WTC11 (cell line): Measurements from ENCODE around the gene PPM1B. TPM values are rescaled to one million over a fixed set of nuclear protein-coding genes. Genes with fewer than 3 reads are reported as not detected.
A peak's percentile ranks its signal among the peaks of the same experiment; 100 is the strongest.

Experiments used
- ATAC-seq: fragments of 200-7000 bp; cut with Tn5 transposase; 2 replicates; pipeline ENCODE4 v1.10.0; 2021; ENCODE audit warnings: mild to moderate bottlenecking, moderate library complexity
- CTCF ChIA-PET: fragments of 300-600 bp; sonication (Branson Sonifier 250); formaldehyde crosslinking; loops from one replicate; lab custom pipeline; 2021; ENCODE audit warnings: antibody characterized with exemption; lab: Charles Lee
- POLR2A ChIA-PET: fragments of 350-600 bp; sonication (Branson Sonifier 250); formaldehyde crosslinking; loops from one replicate; lab custom pipeline; 2021; ENCODE audit warnings: antibody characterized with exemption; lab: Charles Lee
- DNase-seq: peaks from one replicate; pipeline ENCODE4 v3.0.0; 2021; ENCODE audit warnings: low spot score
- H3K27ac Mint-ChIP-seq: 2 replicates; pipeline ENCODE4 v1.8.0; 2021; ENCODE audit warnings: mixed read lengths
- H3K27me3 Mint-ChIP-seq: 2 replicates; pipeline ENCODE4 v1.8.0; 2021; ENCODE audit warnings: low read depth, mild to moderate bottlenecking, moderate library complexity, mixed read lengths
- H3K36me3 Mint-ChIP-seq: 2 replicates; pipeline ENCODE4 v1.8.0; 2021; ENCODE audit warnings: mixed read lengths
- H3K4me1 Mint-ChIP-seq: 2 replicates; pipeline ENCODE4 v1.8.0; 2022; ENCODE audit warnings: mixed read lengths
- H3K4me3 Mint-ChIP-seq: 2 replicates; pipeline ENCODE4 v1.8.0; 2021; ENCODE audit warnings: mild to moderate bottlenecking, moderate library complexity, mixed read lengths
- H3K9me3 Mint-ChIP-seq: 2 replicates; pipeline ENCODE4 v1.8.0; 2021; ENCODE audit warnings: mixed read lengths
- ATF3 ChIP-seq: sonication (generic); formaldehyde crosslinking; conservative IDR thresholded peaks from 2 replicates; pipeline ENCODE4 v1.8.1; 2022; ENCODE audit warnings: mild to moderate bottlenecking, missing genetic modification reagents
- ATF6 ChIP-seq: sonication (generic); formaldehyde crosslinking; IDR thresholded peaks from 2 replicates; pipeline ENCODE4 v1.8.1; 2023; ENCODE audit warnings: mild to moderate bottlenecking, missing genetic modification reagents
- CREB1 ChIP-seq: sonication (generic); formaldehyde crosslinking; IDR thresholded peaks from 2 replicates; pipeline ENCODE4 v1.8.0; 2023; ENCODE audit warnings: mild to moderate bottlenecking, missing genetic modification reagents
- ETV6 ChIP-seq: sonication (generic); formaldehyde crosslinking; IDR thresholded peaks from 2 replicates; pipeline ENCODE4 v1.8.1; 2022; ENCODE audit warnings: mild to moderate bottlenecking, missing genetic modification reagents
- GRHL2 ChIP-seq: fragments of 250-450 bp; sonication (Bioruptor Pico); IDR thresholded peaks from 2 replicates; pipeline ENCODE4 v1.8.0; 2022; ENCODE audit warnings: mild to moderate bottlenecking, moderate library complexity; ENCODE audit not compliant: insufficient replicate concordance, severe bottlenecking
- KAT7 ChIP-seq: sonication (generic); formaldehyde crosslinking; IDR thresholded peaks from 2 replicates; pipeline ENCODE4 v1.8.1; 2023; ENCODE audit warnings: missing genetic modification reagents, mild to moderate bottlenecking, borderline replicate concordance
- TEAD1 ChIP-seq: sonication (generic); formaldehyde crosslinking; IDR thresholded peaks from 2 replicates; pipeline ENCODE4 v1.8.0; 2022; ENCODE audit warnings: mild to moderate bottlenecking, missing genetic modification reagents
- ZNF263 ChIP-seq: sonication (generic); formaldehyde crosslinking; IDR thresholded peaks from 2 replicates; pipeline ENCODE4 v1.8.1; 2022; ENCODE audit warnings: low read depth, mild to moderate bottlenecking, moderate library complexity, missing genetic modification reagents
- ZNF281 ChIP-seq: sonication (generic); formaldehyde crosslinking; IDR thresholded peaks from 2 replicates; pipeline ENCODE4 v1.8.0; 2023; ENCODE audit warnings: mild to moderate bottlenecking, missing genetic modification reagents
- ZNF317 ChIP-seq: sonication (generic); formaldehyde crosslinking; IDR thresholded peaks from 2 replicates; pipeline ENCODE4 v1.8.1; 2023; ENCODE audit warnings: low read depth, mild to moderate bottlenecking, moderate library complexity, missing genetic modification reagents, borderline replicate concordance
- ZNF423 ChIP-seq: fragments of 250-450 bp; sonication (Bioruptor Pico); IDR thresholded peaks from 2 replicates; pipeline ENCODE4 v2.1.2; 2022; ENCODE audit warnings: mild to moderate bottlenecking, moderate library complexity
- ZNF532 ChIP-seq: fragments of 250-450 bp; sonication (Bioruptor Pico); IDR thresholded peaks from 2 replicates; pipeline ENCODE4 v1.9.0; 2021; ENCODE audit warnings: mild to moderate bottlenecking, borderline replicate concordance
- total RNA-seq: library from RNA; stranded (reverse); gene quantifications from 3 replicates; pipeline ENCODE4 v1.2.3, GENCODE V29; 2021

The PPM1B gene
- total RNA-seq, 1 experiment from 2014 or later, result 96.4 TPM

GRCh38 chr2:44137872-44138551 lies 30.7 kb upstream of the PPM1B start:
- POLR2A ChIA-PET, result interaction anchor here (0.7 to 1.6 kb wide), 2 partner anchors 31 to 45 kb away, joined by 3 to 6 read pairs; partner anchors contain the start of gene PPM1B

More at GRCh38 chr2:44137872-44138551, 30.7 kb upstream of the PPM1B start:
- DNase-seq, result no peak
- H3K36me3 Mint-ChIP-seq, result peaks cover 17% of the 10 kb centered on the region
- H3K4me1 Mint-ChIP-seq, result peaks cover 62% of the 10 kb centered on the region
- TF ChIP-seq ZNF263, result no peak
- no peak for TF ChIP-seq KAT7 (CRISPR knock-in tag)
- TF ChIP-seq ZNF423 (CRISPR knock-in tag), result peak; percentile 19; the same call in 1 of the 2 replicates
- no peak for TF ChIP-seq ZNF317 (CRISPR knock-in tag)
- TF ChIP-seq GRHL2, result no peak
- peak; percentile 29; the same call in 1 of the 2 replicates for TF ChIP-seq ETV6 (CRISPR knock-in tag)
- TF ChIP-seq ZNF281, result no peak
- peak; percentile 45; the same call in 1 of the 2 replicates for TF ChIP-seq TEAD1 (CRISPR knock-in tag)
- TF ChIP-seq ZNF532 (CRISPR knock-in tag), result 0 out of 2 replicates have a peak, but pooled peaks have one; percentile 15
- no peak for TF ChIP-seq CREB1 (CRISPR knock-in tag)
- no peak for TF ChIP-seq ATF3
- TF ChIP-seq ATF6 (CRISPR knock-in tag), result no peak
- no peaks in the 10 kb centered on the region for H3K27me3 Mint-ChIP-seq
- CTCF ChIA-PET, result interaction anchor here (0.6 to 1.1 kb wide), 5 partner anchors 29 to 147 kb away, joined by 3 to 6 read pairs (median 3); no protein-coding TSS in a partner anchor
- ATAC-seq, result peak; percentile 77
- H3K27ac Mint-ChIP-seq, result peak overlapping the region; percentile 98
- peaks cover 24% of the 10 kb centered on the region for H3K9me3 Mint-ChIP-seq
- H3K4me3 Mint-ChIP-seq, result peak overlapping the region; percentile 20
